ENCODE results near the gene OXT. TPM values are rescaled to one million over a fixed set of nuclear protein-coding genes. Genes with fewer than 3 reads are reported as not detected.

OXT gene
- total and polyA plus RNA-seq, 4 donors: 0.75 to 41.6 (median 4.3) TPM

DNA sequence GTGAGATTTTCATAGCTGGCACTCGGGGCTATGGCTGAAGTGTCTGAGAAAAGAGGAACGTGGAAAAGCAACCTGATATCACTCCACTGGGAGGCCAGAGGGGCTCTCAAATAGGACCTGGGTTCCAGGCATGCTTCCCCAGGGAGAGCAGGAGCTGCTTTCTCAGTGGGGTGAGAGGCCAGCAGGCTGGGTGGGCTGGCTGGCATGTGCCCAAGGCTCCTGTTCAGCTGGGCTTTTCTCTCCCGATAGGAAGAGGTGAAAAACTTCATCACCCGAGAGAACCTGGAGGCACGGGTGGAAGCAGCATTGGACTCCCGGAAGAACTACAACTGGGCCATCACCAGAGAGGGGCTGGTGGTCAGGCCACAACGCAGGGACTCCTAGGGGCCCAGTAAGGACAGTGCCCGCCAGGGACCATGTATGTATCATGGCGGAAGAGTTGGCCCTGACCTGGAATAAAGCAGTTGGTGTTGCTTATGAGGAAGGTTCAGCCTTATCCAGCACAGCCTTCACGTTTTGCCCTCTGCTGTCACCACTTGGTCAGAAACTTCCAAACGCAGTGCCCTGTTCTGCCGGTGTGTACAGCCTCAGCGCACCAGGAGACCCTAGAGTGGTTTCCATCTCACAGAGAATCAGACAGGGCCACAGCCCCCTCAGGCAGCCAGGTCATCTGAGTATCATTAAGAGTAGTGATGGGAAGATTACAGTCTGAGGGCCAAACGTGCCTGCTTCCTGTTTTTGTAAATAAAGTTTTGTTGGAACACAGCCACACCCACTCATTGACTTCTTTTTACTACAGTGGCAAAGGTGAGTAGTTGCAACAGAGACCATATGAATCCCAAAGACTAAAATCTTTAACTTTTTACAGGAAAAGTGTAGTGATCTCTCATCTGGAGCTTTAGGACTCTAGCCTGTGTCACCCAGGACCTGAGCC lies 23.7 kb upstream of the OXT start:
- TF ChIP-seq, protein P1, sequence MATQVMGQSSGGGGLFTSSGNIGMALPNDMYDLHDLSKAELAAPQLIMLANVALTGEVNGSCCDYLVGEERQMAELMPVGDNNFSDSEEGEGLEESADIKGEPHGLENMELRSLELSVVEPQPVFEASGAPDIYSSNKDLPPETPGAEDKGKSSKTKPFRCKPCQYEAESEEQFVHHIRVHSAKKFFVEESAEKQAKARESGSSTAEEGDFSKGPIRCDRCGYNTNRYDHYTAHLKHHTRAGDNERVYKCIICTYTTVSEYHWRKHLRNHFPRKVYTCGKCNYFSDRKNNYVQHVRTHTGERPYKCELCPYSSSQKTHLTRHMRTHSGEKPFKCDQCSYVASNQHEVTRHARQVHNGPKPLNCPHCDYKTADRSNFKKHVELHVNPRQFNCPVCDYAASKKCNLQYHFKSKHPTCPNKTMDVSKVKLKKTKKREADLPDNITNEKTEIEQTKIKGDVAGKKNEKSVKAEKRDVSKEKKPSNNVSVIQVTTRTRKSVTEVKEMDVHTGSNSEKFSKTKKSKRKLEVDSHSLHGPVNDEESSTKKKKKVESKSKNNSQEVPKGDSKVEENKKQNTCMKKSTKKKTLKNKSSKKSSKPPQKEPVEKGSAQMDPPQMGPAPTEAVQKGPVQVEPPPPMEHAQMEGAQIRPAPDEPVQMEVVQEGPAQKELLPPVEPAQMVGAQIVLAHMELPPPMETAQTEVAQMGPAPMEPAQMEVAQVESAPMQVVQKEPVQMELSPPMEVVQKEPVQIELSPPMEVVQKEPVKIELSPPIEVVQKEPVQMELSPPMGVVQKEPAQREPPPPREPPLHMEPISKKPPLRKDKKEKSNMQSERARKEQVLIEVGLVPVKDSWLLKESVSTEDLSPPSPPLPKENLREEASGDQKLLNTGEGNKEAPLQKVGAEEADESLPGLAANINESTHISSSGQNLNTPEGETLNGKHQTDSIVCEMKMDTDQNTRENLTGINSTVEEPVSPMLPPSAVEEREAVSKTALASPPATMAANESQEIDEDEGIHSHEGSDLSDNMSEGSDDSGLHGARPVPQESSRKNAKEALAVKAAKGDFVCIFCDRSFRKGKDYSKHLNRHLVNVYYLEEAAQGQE (IDR thresholded peaks at IDR 0.05): no peak
- TF ChIP-seq EGR1 (IDR thresholded peaks at IDR 0.05; ENCODE audit: low read depth in 2 of 2) (no peak), YY1 (IDR thresholded peaks at IDR 0.05) (no peak), NR2F2 (IDR thresholded peaks at IDR 0.05) (no peak)
- Histone ChIP-seq H3K36me3 (ENCODE audit: control insufficient read depth in 4 of 4, insufficient read depth in 3 of 4, low read depth in 1 of 4, low read length in 3 of 4) (peaks cover 9 to 27% (median 18%) of the 10 kb centered on the region in 4 donors), H3K4me1 (ENCODE audit: control insufficient read depth in 4 of 4, insufficient read depth in 4 of 4, low read length in 3 of 4) (peaks cover 0 to 27% (median 16%) of the 10 kb centered on the region in 4 donors), H3K9ac (ENCODE audit: low read depth in 1 of 2, low read length in 2 of 2) (no peak overlapping the region), H3K27me3 (ENCODE audit: control insufficient read depth in 4 of 4, insufficient read depth in 4 of 4, low read length in 3 of 4) (no peaks in the 10 kb centered on the region), H3K27ac (ENCODE audit: low read depth in 1 of 2, low read length in 2 of 2) (no peak overlapping the region), H3K4me3 (ENCODE audit: low read depth in 1 of 3, low read length in 3 of 3) (no peak overlapping the region), H3K9me3 (ENCODE audit: control insufficient read depth in 4 of 4, low read length in 3 of 4) (no peaks in the 10 kb centered on the region)
- DNase-seq (ENCODE audit: low spot score): no peak
- 90% methylated on average over 14 of the region's 14 CpGs for WGBS

DNA sequence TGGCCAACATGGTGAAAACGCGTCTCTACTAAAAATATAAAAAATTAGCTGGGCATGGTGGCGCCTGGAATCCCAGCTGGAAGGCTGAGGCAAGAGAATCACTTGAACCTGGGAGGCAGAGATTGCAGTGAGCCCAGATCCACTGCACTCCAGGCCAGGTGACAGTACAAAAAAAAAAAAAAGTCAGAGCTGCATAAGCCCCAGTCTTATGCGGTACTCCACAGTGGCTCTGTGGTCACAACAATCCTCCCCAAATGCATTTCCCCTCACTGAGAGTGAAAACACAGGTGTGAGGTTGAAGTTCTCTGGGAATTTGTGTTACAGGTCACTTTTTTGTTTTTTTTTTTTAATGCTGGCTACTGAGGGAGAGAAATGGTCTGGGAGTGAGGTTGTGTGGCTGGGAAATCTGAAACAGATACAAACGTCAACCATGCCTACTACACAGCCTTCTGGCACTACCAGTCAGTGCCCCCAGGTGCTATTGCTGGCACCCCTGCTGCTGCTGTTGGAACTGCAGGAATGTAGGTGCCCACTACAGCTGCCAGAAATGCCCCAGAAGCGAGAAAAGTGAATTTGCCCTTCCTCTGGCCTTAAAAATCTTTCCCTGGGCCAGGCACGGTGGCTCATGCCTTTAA lies 19.9 kb upstream of the OXT start:
- WGBS: 76% methylated on average over 7 of the region's 7 CpGs
- Histone ChIP-seq H3K27ac (ENCODE audit: low read depth in 1 of 2, low read length in 2 of 2) (no peak overlapping the region), H3K9ac (ENCODE audit: low read depth in 1 of 2, low read length in 2 of 2) (no peak overlapping the region), H3K27me3 (ENCODE audit: control insufficient read depth in 4 of 4, insufficient read depth in 4 of 4, low read length in 3 of 4) (no peaks in the 10 kb centered on the region), H3K4me1 (ENCODE audit: control insufficient read depth in 4 of 4, insufficient read depth in 4 of 4, low read length in 3 of 4) (peaks cover 0 to 16% (median 10%) of the 10 kb centered on the region in 4 donors), H3K9me3 (ENCODE audit: control insufficient read depth in 4 of 4, low read length in 3 of 4) (no peaks in the 10 kb centered on the region), H3K36me3 (ENCODE audit: control insufficient read depth in 4 of 4, insufficient read depth in 3 of 4, low read depth in 1 of 4, low read length in 3 of 4) (peaks cover 9 to 27% (median 18%) of the 10 kb centered on the region in 4 donors), H3K4me3 (ENCODE audit: low read depth in 1 of 3, low read length in 3 of 3) (no peak overlapping the region)
- no peak for DNase-seq (ENCODE audit: low spot score)
- TF ChIP-seq FOXA2 (IDR thresholded peaks at IDR 0.05) (no peak), EGR1 (IDR thresholded peaks at IDR 0.05; ENCODE audit: low read depth in 2 of 2) (no peak), FOXA1 (IDR thresholded peaks at IDR 0.05) (no peak), YY1 (IDR thresholded peaks at IDR 0.05) (no peak), ZBTB33 (IDR thresholded peaks at IDR 0.05) (no peak), ATF3 (IDR thresholded peaks at IDR 0.05) (no peak), HNF4G (IDR thresholded peaks at IDR 0.05) (no peak), RXRA (IDR thresholded peaks at IDR 0.05) (no peak), HNF4A (conservative IDR thresholded peaks at IDR 0.05) (no peak), TAF1 (conservative IDR thresholded peaks at IDR 0.05) (no peak), JUND (IDR thresholded peaks at IDR 0.05) (no peak), GABPA (IDR thresholded peaks at IDR 0.05 in 1 of 2, conservative IDR thresholded peaks at IDR 0.05 in 1 of 2) (no peak), RAD21 (IDR thresholded peaks at IDR 0.05) (no peak), NR2F2 (IDR thresholded peaks at IDR 0.05) (no peak), SP1 (IDR thresholded peaks at IDR 0.05) (no peak)
- TF ChIP-seq, protein P1 (IDR thresholded peaks at IDR 0.05): no peak
- TF ChIP-seq, protein P2, sequence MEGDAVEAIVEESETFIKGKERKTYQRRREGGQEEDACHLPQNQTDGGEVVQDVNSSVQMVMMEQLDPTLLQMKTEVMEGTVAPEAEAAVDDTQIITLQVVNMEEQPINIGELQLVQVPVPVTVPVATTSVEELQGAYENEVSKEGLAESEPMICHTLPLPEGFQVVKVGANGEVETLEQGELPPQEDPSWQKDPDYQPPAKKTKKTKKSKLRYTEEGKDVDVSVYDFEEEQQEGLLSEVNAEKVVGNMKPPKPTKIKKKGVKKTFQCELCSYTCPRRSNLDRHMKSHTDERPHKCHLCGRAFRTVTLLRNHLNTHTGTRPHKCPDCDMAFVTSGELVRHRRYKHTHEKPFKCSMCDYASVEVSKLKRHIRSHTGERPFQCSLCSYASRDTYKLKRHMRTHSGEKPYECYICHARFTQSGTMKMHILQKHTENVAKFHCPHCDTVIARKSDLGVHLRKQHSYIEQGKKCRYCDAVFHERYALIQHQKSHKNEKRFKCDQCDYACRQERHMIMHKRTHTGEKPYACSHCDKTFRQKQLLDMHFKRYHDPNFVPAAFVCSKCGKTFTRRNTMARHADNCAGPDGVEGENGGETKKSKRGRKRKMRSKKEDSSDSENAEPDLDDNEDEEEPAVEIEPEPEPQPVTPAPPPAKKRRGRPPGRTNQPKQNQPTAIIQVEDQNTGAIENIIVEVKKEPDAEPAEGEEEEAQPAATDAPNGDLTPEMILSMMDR (IDR thresholded peaks at IDR 0.05; ENCODE audit: low read depth, low read length, missing input control): no peak
- TF ChIP-seq, protein P3, sequence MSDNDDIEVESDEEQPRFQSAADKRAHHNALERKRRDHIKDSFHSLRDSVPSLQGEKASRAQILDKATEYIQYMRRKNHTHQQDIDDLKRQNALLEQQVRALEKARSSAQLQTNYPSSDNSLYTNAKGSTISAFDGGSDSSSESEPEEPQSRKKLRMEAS (IDR thresholded peaks at IDR 0.05): no peak

All from liver (tissue), 9 donors.